HUES48 (cell line): ENCODE data around the gene NRL.

Source experiments
- H3K27ac ChIP-seq: one replicate; pipeline ENCODE4 v1.7.0; 2013; ENCODE audit warnings: low read depth, low read length, inconsistent platforms
- H3K27me3 ChIP-seq: 2 replicates; pipeline ENCODE4 v1.6.1; 2013; ENCODE audit warnings: mild to moderate bottlenecking, low read length; ENCODE audit not compliant: control insufficient read depth, insufficient read depth
- H3K36me3 ChIP-seq: 2 replicates; pipeline ENCODE4 v1.6.1; 2013; ENCODE audit warnings: low read length; ENCODE audit not compliant: control insufficient read depth, insufficient read depth
- H3K4me1 ChIP-seq: 2 replicates; pipeline ENCODE4 v1.6.1; 2013; ENCODE audit warnings: mild to moderate bottlenecking, low read length; ENCODE audit not compliant: control insufficient read depth, insufficient read depth
- H3K4me3 ChIP-seq: 2 replicates; pipeline ENCODE4 v1.5.1; 2013; ENCODE audit warnings: mild to moderate bottlenecking, low read depth, low read length
- H3K9ac ChIP-seq: 2 replicates; pipeline ENCODE4 v1.6.1; 2013; ENCODE audit warnings: mild to moderate bottlenecking, low read depth, low read length, moderate library complexity
- H3K9me3 ChIP-seq: 2 replicates; pipeline ENCODE4 v1.6.1; 2013; ENCODE audit warnings: low read length; ENCODE audit not compliant: control insufficient read depth, insufficient read depth

Gene NRL

DNA sequence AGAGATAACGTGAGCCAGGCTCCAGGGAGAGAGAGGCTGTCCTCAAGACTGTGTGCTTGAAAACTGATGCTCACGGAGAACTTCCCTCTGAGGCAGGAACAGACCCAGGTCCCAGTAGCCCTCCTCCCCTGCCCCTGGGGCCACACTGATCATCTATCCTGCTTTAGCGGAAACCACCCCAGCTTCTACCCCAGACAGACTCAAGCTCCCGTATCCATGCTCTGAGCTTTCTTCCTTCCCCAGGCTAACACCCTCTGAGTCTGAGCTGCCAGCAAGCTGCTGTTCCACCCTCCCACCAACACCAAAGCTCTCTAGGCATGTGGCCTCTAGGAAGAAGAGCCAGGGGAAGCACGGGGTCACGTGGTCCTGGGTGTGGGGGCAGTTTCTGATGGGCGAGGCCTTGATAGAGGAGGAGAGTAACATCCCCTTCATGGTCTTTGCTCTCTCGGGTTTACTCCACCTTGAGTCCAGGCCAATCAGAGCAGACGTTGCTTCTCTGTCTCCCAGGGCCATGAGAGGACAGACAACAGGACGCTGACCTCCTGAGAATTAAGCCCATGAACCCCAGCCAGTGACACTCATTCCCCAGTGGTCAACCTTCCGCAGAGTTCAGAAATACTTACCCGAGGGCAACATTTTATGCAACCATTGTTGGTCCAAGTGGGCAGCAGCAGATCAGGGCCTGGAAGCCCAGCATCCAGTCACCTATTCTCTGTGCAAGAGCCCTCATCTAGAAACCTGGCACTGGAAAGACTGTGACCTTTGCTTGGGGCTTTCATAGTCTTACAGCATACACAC is 19.3 kb downstream of the NRL start:
- Histone ChIP-seq H3K9me3 (no peaks in the 10 kb centered on the region), H3K27me3 (no peaks in the 10 kb centered on the region), H3K4me1 (peaks cover 16% of the 10 kb centered on the region), H3K4me3 (peak overlapping the region; percentile 85), H3K36me3 (peaks cover 29% of the 10 kb centered on the region), H3K9ac (peak overlapping the region; percentile 89), H3K27ac (peak overlapping the region; percentile 88)

DNA sequence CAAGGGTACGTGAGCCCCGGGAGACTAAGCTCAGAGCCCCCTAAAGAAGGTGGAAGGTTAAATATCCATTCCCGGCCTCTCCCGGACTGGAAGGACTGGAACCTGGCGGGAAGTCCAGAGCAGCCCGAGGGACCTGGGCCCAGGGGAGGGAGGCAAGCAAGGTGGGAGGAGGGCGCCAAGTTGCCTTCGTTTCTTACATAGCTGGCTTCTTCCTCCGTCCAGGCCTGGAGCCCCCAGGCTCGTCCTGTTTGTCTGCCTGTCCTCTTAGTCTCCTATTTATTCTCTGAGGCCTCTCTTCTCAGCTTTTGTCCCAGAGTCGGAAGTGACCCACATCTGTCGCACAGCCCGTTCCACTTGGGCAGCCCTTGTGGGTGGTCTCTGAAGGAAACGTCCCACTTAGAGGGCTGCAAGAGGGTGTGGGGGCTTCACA is 19.9 kb downstream of the NRL start:
- Histone ChIP-seq H3K4me3 (peak overlapping the region; percentile 85), H3K27me3 (no peaks in the 10 kb centered on the region), H3K27ac (peak overlapping the region; percentile 88), H3K9ac (peak overlapping the region; percentile 89), H3K4me1 (peaks cover 16% of the 10 kb centered on the region), H3K9me3 (no peaks in the 10 kb centered on the region), H3K36me3 (peaks cover 23% of the 10 kb centered on the region)

DNA sequence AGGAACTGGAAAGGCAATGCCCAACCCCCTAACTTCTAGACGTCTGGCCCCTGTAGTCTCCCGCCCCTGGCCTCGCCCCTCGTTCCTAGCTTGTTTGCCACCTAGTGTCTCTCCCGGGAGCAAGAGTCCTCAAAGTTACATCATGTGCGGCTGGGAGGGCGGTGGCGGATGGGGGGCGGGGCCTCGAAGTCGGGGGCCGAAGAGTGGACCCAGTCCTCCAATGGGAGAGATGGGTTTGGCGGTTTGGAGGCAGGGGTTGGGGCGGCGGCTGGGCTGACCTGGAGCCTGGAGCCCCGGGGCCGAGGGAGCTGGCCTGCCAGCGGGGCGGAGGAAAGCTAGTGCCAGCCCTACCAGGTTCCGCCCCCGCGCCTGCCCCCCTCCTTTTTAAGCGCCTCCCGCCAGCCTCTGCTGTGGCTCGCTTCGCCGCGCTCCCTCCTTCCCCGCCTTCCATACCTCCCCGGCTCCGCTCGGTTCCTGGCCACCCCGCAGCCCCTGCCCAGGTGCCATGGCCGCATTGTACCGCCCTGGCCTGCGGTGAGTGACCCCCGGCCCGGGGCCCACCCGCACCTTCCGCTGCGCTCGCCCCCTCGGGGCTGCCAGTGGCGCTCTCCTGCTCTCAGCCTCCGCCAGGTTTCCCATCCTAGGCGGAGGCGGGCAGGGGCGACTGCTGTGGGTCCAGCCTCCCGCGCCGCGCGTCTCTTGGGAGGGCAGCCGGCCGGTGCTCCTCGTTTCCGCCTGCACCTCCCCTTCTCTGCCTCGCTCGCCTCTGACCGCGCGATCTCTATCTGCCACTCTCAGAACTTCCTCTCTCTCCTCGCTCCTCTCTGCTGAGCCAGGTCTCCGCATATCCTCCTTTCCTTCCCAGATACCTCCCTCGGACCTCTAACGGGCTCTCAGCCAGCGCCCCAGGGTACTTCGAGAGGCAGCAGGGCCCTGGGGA is 20.6 kb downstream of the NRL start, which contains the start of gene PCK2:
Gene PCK2, plus strand, starts transcription at position 411 of the 940 bp plus-strand sequence. Its CDS starts 95 bp downstream, at position 506.
- Histone ChIP-seq H3K36me3 (peaks cover 16% of the 10 kb centered on the region), H3K9me3 (no peaks in the 10 kb centered on the region), H3K9ac (peak within 1 kb of the TSS; percentile 89), H3K27me3 (no peaks in the 10 kb centered on the region), H3K4me1 (peaks cover 16% of the 10 kb centered on the region), H3K4me3 (peak within 1 kb of the TSS; percentile 85), H3K27ac (peak within 1 kb of the TSS; percentile 88)

DNA sequence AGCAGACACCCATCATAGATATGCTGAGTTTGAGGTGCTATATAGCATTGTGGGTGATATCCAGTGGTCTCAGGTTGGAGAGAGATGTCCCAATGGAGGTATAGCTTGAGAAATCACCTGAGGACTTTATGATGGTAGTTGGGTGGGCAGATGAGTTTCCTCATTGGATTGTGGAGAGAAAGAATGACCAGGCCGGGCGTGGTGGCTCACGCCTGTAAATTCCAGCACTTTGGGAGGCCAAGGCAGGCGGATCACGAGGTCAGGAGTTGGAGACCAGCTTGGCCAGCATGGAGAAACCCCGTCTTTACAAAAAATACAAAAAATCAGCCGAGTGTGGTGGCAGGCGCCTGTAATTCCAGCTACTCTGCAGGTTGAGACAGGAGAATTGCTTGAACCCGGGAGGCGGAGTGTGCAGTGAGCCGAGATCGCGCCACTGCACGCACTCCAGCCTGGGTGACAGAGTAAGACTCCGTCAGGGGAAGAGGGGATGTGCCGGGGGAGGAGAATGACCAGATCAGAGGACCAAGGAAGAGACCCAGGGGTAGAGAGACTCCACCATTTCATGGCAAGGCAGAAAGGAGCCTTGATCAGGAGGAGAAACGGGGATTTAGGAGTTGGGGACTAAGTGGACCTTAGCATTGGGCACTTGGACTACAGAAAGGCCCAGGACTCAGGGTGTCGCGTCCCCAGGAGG is 21.4 kb downstream of the NRL start:
- H3K9me3 ChIP-seq = no peaks in the 10 kb centered on the region
- peaks cover 16% of the 10 kb centered on the region for H3K4me1 ChIP-seq
- H3K36me3 ChIP-seq = peaks cover 8% of the 10 kb centered on the region
- peak overlapping the region; percentile 82 for H3K27ac ChIP-seq
- H3K4me3 ChIP-seq = peak overlapping the region; percentile 46
- peak overlapping the region; percentile 74 for H3K9ac ChIP-seq
- no peaks in the 10 kb centered on the region for H3K27me3 ChIP-seq

DNA sequence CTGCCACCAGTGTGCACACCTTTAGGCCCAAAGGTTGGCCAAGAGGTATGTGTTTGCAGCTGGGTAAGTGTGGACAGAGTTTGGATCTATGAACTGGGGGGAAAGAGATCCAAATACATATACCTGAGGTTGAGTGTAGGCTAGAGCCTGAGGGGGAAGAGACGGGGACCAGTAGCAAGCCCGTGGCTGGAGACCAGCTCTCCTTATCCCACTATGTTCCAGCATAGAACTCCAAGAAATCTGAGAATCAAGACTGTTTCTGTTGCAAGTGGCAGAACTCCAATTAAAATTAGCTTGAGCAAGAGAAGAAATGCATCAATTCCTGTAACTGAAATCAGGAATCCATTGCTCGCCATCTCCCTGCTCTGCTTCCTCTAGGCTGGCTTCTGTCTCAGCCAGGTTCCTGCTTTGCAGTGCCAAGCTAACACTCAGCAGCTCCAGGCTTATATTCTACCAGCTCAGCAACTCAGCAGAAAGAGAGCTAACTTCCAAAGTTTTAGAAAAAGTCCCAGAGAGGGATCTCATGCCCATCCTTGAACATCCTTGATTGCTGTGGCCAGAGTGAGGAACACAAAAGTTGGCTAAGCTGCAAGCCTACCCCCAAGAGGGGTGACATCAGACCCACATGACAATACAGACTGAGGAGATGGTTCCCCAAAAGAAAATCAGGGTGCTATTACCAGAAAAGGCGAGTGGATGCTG is 22.1 kb downstream of the NRL start:
- Histone ChIP-seq H3K36me3 (0 out of 2 replicates have a peak, but pooled peaks cover under 1% of the 10 kb centered on the region), H3K27ac (no peak overlapping the region), H3K4me1 (peaks cover 16% of the 10 kb centered on the region), H3K27me3 (no peaks in the 10 kb centered on the region), H3K4me3 (no peak overlapping the region), H3K9me3 (no peaks in the 10 kb centered on the region), H3K9ac (no peak overlapping the region)

DNA sequence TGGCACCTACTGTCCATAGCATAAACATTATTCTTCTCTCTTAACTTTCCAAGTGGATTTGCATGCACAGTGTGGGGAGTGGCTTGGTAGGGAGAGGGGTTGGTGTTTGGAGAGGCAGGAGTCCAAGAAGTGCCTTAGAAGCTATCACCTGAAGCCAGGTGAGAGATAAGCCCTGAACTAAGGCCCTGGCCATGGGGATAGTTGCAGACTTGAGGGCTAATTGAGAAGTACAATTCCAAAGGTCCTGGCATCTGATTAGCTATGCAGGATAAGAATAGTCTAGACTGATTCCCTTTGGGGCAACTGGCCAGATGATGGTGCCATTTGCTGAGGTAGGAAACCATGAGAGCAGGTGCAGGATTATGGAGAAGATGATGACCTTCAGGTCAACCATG is 22.6 kb downstream of the NRL start:
- Histone ChIP-seq H3K27me3 (no peaks in the 10 kb centered on the region), H3K9me3 (no peaks in the 10 kb centered on the region), H3K9ac (no peak overlapping the region), H3K4me1 (peaks cover 16% of the 10 kb centered on the region), H3K27ac (no peak overlapping the region), H3K36me3 (no peaks in the 10 kb centered on the region), H3K4me3 (no peak overlapping the region)

DNA sequence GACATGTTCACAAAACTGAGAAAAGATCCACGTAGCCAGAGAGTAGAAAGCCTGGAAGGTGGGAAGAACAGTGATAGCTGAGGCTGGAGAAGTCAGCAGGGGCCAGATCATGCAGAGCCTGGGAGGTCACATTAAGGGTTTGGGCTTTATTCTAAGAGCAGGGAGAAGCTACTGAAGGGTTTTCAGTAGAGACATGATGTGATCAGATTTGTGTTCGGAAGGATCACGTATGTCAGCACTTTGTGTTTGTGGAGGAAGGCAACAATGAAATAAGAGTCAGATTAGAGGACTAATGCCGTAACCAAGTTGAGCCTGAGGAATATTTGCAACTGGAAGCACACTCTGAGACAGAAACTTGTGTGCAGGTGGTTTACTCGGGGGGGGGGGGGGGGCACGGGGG is 24.9 kb downstream of the NRL start:
- Histone ChIP-seq H3K36me3 (no peaks in the 10 kb centered on the region), H3K27me3 (no peaks in the 10 kb centered on the region), H3K4me1 (peaks cover 6% of the 10 kb centered on the region), H3K9ac (no peak overlapping the region), H3K9me3 (no peaks in the 10 kb centered on the region), H3K27ac (no peak overlapping the region), H3K4me3 (no peak overlapping the region)

DNA sequence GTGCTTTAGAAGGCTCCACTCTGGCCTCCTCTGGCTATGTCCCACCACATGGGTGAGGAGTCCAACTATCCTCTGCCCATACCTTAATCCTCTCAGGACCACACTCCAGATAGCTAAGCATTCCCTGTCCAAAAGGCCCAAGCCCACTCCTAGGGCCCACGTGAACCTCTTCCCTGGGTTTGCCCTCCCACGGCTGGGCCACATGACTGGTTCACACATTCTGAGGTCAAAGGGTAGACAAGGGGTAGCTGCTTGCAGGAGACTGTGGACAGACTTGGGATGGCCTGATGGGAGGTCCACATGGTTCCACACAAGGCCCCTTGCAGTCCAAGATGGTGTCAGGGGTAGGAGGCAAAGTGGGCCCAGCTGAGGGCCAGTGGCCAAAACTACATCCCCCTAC is 26.7 kb downstream of the NRL start:
- Histone ChIP-seq H3K9me3 (no peaks in the 10 kb centered on the region), H3K4me1 (no peaks in the 10 kb centered on the region), H3K36me3 (no peaks in the 10 kb centered on the region), H3K4me3 (no peak overlapping the region), H3K27me3 (no peaks in the 10 kb centered on the region; the same call in 1 of the 2 replicates), H3K9ac (no peak overlapping the region), H3K27ac (no peak overlapping the region)

DNA sequence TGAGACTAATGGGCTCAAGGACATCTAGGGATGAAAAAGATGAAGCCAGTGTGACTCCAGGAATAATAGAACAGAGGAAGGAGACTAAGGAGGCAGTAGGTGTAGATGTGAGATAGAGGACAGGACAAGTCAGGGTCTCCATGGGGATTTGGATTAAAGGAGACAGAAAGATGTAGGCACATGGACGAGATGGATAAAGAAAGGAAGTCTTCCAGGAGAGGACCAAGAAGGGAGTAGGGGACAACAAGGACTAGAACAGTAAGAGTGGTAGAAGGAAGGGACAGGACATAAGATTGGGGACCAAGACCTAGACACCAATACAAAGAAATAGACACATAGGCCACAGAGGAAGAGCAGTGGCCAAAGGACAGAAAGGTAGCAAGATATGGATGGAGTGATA is 27.7 kb downstream of the NRL start:
- H3K9me3 ChIP-seq = no peaks in the 10 kb centered on the region
- H3K36me3 ChIP-seq = no peaks in the 10 kb centered on the region
- H3K27ac ChIP-seq = no peak overlapping the region
- H3K4me3 ChIP-seq = no peak overlapping the region
- H3K4me1 ChIP-seq = 0 out of 2 replicates have a peak, but pooled peaks cover 2% of the 10 kb centered on the region
- no peak overlapping the region for H3K9ac ChIP-seq
- peaks cover 10% of the 10 kb centered on the region for H3K27me3 ChIP-seq
